CD4-positive, alpha-beta T cell treated with Interleukin-6 at 100 ng/mL for 8 hours (primary cell): Measurements from ENCODE around the gene ACO2.
"Not testable (repeated sequence)": the region's sequence is repeated elsewhere in the genome, so short reads cannot be mapped to it uniquely, and the experiment has no call there.

Experiments used
- DNase-seq: peaks from one replicate; pipeline ENCODE4 v3.0.0-alpha.2; 2020; ENCODE audit warnings: mixed read lengths, low spot score

Gene ACO2

GRCh38 chr22:41543854-41544670, 75.1 kb downstream of the ACO2 start, which contains the start of gene POLR3H:
Gene POLR3H, minus strand, starts transcription at chr22:41544470. Its CDS starts 369 bp downstream, at chr22:41544101.
- DNase-seq: peak; percentile 97

DNA sequence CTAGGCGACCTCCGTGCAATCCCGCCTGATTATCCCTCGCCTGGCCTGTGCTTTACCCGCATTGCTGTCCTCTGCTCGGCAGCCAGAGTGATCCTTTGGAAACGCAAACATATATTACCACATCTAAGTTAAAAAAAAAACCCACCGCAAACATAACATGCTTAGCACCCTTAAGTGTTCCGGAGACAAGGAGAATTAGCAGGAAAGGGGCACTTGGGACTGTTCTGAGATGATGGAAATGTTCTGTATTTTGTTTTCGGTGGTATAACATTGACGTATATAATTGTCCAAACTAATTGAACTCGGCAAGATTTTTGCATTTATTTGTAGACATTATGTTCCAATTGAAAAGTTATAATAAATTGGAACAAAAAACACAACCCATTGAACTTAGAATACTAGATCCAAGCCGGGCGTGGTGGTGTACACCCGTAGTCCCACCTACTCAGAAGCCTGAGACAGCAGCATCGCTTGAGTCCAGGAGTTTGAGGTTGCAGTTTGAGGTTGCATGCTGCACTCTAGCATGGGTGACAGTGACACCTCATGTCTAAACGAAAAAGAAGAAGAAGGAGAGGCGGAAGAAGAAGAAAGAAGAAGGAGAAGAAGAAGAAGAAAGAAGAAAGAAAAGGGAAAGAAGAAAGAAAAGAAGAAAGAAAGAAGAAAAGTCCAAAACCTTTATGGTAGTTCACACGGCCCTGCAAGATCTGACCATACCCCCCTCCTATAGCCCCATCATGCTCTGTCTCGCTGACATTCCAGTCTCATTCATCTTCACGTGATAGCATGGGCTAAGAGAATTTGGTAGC, 76.0 kb downstream of the ACO2 start:
- DNase-seq: no peak

- DNase-seq: no peak
These were observed 79.9 kb downstream of the ACO2 start for GRCh38 chr22:41548830-41549211.

DNA sequence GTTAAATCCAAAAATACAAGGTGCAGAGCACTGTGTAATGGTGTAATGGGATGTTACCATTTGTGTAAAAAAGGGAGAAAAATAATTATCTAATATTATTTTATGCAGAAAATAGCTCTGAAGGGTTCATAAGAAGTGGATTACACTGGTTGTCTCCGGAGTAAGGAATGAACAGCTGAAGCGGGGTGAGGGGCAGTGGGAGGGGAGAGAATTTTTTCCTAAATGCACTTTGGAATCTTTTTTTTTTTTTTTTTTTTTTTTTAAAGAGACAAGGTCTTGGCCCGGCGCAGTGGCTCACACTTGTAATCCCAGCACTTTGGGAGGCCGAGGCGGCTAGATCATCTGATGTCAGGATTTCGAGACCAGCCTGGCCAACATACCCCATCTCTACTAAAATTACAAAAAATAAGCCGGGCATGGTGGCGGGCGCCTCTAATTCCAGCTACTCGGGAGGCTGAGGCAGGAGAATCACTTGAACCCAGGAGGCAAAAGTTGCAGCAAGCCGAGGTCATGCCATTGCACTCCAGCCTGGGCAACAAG, 82.1 kb downstream of the ACO2 start:
- no peak for DNase-seq

DNA sequence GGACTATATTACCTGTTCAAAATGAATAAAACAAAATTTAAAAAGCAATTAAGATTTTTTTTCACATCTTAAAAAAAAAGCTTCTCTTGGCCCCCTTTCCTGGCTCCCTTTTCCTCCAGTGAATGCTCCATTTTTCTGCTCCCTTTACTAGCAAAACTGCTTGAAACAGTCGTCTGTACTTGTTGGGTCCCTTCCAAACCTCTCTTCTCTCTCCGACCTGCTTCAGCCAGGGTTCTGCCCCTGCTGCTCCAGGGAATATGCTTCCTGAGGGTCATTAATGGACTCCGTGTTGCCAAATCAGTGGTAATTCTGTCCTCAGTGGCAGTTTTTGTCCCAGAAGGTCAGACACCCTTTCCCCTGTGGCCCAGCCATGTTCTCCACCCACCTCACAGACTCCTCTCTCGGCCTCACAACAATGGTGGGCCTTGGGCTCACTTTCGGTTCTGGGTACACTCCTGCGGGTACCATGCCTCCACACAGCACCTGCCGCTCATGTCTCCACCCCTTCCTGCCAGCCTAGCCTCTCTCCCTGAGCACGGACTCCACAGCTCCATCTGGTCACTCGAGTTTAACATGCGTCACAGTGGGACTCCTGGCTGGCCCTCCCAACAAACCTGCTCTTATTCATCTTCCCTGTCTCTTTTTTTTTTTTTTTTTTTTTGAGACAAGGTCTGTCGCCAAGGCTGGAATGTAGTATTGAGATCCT, 83.1 kb downstream of the ACO2 start:
- no peak for DNase-seq

- no peak for DNase-seq
These were observed 86.5 kb downstream of the ACO2 start for GRCh38 chr22:41555325-41555982.

GRCh38 chr22:41556561-41556960, 87.6 kb downstream of the ACO2 start:
- no peak for DNase-seq

GRCh38 chr22:41557401-41558240, 88.7 kb downstream of the ACO2 start:
- DNase-seq: no peak

GRCh38 chr22:41558241-41558630, 89.3 kb downstream of the ACO2 start:
- DNase-seq: not testable (repeated sequence)

DNA sequence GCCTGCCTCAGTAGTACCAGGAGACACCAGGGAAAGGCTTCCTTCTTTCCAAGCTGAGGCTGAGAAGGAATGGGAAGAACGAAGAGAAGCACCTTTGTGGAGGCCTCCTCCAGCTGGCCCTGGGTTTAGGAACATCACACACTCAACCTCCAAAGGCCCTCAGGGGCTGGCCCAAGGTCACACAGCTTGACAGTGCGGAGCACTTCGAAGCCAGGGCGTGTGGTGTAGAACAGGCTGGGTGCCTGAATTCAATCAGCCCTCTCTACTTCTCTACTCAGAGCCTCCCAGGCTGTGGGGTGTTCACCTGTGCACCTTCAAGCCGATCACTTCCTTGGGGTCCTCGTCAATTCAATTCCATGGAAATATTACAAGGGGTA, 91.2 kb downstream of the ACO2 start:
- DNase-seq: no peak

DNA sequence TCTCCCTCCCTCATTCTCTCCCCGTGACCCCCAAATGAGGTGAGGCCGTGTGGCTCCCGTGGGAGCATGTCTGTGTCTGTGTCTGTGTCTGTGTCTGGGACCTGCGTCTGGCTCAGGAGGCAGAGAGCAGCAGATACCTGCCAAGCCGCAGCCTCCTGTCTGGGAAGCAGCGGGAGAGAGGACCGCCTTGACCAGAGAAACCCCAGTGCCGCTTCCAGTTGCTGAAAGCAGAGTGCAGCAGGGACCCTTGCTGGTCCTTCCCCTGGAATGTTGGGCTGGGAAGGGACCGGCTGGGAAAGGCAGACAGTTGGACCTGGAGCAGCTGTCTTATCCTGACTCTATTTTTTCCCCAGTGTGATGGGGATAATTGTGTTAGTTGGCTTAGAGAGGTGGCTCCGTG, 92.4 kb downstream of the ACO2 start:
- no peak for DNase-seq

DNA sequence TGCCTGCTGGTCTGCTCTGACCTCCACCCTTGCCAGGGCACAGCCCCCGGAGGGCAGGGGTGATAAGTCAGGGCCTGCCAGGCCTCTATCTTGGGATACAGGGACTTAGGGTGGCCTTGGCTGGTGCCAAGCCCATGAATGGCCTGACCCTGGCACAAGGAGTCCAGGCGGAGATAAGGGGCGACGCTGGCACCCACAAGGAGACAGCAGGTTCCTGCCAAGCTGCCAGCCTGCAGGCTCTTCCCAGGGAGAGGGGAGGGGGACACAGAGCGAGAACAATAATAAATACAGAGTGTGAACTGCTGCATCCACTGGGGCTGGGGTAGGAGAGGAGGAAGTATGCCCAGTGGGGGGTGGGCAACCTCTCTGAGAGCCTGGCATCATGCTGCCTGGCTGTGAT, 92.9 kb downstream of the ACO2 start:
- no peak for DNase-seq

- no peak for DNase-seq
These were observed 93.5 kb downstream of the ACO2 start for GRCh38 chr22:41562461-41562860.

- DNase-seq: no peak
These were observed 94.3 kb downstream of the ACO2 start for GRCh38 chr22:41563051-41563711.

DNA sequence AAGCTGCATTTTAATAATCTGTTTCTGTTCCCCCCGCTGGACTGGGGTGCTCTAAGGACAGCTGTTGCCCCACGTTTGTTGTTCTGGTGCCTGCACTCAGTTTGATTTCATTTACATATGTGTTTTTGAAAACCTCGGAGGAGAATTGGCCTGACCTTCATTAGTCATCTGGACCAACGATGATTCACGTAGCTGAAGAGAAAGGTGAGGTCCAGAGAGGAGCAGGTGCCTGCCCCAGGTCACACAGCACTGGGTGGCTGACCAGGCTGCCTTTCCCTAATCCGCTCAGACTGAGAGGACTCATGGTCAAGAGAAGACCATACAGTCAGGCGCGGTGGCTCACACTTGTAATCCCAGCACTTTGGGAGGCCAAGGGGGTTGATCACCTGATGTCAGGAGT, 95.6 kb downstream of the ACO2 start:
- DNase-seq: no peak

DNA sequence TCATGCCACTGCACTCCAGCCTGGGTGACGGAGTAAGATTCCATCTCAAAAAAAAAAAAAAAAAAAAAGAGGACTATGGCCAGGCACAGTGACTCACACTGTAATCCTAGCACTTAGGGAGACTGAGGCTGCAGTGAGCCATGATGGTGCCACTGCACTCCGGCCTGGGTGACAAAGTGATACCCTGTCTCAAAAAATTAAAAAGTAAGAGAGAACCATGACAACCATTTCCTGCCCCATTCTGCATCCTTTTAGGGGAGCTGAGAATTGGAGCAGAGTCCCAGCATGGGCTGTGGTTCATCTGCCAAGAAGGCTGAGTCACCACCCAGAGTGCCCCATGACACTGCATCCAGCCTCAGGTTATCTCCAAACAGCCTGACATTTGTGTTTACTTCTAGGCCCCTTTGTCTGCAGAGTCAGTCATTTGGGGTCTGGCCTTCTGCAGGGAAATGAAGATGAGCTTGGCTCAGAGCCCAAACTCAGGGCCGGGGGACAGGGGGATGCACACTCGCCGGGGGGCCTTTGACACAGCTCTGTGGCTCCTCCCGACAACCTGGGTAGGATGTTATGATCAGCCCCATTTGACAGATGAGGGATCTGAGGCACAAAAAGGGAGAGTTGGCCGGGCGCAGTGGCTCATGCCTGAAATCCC, 96.6 kb downstream of the ACO2 start:
- no peak for DNase-seq

DNA sequence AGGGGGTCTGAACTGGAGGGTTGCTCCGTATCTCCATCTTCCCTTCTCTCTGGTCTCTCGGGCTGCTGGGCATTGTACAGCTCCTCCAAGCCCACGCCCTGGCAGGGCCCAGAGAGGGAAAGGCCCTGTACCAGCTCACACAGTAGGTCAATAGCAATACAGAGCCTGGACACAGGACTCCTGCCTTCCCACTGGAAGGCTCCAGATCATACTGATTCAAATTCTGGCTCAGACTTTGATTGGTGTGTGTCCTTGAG, 98.5 kb downstream of the ACO2 start:
- no peak for DNase-seq

GRCh38 chr22:41568811-41569210, 99.9 kb downstream of the ACO2 start:
- DNase-seq: no peak

GRCh38 chr22:41570221-41570620, 101.3 kb downstream of the ACO2 start:
- DNase-seq: no peak

GRCh38 chr22:41571786-41572185, 102.9 kb downstream of the ACO2 start:
- no peak for DNase-seq
